CD4-positive, alpha-beta T cell treated with Interferon gamma for 1 hour (primary cell): ENCODE measurements around the gene TEX264.

Source experiments
- DNase-seq: peaks from one replicate; pipeline ENCODE4 v3.0.0-alpha.2; 2020

TEX264 gene

GRCh38 chr3:51675201-51675611 is 4.2 kb downstream of the TEX264 start:
- no peak for DNase-seq

- no peak for DNase-seq
Observed at GRCh38 chr3:51676102-51676640, 5.1 kb downstream of the TEX264 start.

GRCh38 chr3:51677358-51677757 is 6.3 kb downstream of the TEX264 start:
- DNase-seq, result no peak

DNA sequence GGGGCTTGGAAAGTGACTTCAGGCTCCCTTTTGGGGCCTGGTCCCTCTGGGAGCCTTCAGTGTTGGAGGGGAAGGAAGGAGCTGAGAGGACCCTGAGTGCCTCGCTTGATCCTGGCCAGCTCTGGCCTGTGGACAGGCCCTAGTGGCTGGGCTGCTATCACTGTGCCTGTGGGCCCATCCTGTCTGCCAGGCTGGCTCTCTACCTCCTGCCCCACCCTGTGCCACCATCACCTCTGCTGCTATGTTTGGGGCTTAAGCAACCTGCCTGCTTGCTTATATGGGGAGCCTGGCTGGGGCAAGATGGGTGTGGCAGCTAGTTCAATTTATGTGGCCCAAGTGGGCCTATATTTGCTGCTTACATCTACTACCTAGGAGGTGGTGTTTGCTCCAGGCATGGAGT is 7.1 kb downstream of the TEX264 start:
- DNase-seq, result no peak

DNA sequence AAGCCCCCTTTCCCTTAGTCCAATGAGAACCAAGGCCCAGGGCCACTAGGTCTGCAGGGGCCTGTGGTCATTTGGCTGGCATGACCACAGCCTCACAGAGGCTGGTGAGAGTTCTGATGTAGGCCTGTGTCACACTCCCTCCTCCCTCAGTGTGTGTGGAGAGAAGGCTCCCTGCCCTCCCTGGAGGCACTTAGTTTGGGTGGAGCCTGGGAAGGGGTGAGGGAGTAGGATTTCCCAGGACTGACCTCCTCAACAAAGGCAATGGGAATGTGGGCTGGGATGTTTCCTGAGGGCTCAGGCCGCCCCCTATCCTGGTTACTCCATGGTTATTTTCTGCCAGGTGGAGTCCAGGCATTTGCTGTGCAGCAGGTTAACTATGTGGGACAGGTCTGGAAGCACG is 7.6 kb downstream of the TEX264 start:
- no peak for DNase-seq

GRCh38 chr3:51679318-51679717 is 8.3 kb downstream of the TEX264 start:
- no peak for DNase-seq

DNA sequence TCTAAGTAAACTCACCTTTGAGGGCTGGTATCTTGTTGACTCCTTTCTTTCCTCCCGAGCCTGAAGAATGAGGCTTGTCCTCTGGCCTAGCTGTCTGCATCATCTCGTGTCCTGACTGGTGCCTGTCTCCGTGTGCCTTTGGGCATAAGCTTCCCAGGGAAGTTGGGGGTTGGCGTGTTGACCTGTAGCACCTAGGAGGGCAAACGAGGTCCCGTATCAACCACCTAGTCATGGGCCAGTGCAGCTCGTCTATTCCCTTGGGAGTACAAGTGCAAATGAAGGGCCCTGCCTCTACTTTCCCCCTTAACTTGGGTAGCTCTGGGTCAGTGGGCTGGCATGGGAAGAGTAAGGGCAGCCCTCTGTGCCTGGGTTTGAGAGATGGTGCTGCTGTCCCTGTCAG is 8.7 kb downstream of the TEX264 start:
- DNase-seq, result no peak

DNA sequence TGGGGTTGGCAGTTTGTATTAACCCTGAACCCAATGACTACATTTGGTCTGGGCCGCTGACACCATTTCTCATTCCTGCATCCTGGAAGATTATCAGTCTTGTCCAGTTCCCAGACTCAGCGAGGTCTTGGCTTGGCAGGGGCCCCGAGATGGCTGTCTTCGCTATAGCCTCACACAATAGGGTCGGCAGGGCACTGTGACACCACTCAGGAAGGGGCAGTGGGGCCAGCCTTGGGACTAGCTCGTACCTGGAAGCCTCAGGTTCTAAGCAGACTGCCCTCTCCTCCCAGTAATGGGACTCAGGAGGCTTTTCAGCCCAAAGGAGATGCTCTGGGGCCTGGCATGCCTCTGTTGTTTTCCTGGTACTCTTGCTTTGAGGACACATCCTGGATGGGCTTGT is 9.1 kb downstream of the TEX264 start:
- DNase-seq, result no peak

- no peak for DNase-seq
Observed at GRCh38 chr3:51680663-51681230, 9.7 kb downstream of the TEX264 start.

DNA sequence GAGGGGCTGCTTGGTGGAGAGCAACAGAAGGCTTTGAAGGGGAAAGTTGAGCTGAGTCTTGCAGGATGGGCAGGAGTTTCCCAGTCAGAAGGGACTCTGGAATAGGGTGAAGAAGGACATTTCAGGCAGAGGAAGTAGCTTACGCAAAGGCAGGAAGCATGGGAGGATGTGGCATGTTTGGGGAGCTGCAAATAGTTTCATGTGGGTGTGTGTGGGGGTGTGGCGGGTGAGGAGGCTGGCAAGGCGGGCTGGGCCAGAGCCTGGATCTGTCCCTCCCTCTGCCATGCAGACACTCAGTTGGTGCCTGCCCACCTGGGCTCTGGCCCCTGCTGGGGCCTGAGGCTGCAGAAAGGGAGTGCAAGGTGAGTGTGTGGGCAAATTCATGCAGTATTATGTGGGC is 10.4 kb downstream of the TEX264 start:
- DNase-seq, result peak; percentile 39

DNA sequence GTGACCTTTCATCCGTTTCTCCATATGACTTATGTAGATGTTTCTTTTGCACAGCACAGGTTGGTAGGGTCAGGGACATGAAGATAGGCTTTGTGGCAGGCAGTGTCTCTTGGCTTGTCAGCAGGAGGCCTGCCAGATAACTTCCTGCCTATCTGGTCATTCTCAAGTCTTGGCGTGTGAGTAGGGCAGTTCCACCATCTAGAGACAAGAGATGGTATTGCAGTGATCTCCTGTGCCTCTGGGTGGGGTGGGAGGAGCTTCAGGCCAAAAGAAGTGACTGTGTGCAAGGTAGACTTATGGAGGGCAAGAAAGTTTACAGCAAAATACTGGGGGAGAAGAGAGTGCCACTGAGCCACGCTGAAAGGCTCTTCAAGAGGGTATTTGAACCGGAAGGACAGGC is 11.0 kb downstream of the TEX264 start:
- DNase-seq, result peak; percentile 81

DNA sequence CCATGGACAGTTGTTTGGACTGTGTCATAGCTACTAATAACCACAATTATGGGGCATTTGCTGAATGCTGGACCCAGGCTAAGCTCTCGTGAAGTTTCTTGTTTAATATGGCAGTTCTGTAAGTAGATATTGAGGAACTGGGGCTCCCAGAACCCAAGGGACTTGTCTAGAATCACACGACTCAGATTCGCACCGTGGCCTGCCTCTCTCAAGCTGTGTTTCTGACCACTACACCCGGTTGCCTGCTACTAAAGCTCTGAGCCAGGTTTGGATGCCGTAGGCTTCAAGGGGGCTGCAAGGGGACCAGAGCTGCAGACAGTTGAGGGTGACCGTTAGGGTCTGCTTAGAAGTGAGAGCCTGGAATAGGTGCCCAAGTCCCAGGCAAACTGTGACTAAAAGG is 11.5 kb downstream of the TEX264 start:
- no peak for DNase-seq

DNA sequence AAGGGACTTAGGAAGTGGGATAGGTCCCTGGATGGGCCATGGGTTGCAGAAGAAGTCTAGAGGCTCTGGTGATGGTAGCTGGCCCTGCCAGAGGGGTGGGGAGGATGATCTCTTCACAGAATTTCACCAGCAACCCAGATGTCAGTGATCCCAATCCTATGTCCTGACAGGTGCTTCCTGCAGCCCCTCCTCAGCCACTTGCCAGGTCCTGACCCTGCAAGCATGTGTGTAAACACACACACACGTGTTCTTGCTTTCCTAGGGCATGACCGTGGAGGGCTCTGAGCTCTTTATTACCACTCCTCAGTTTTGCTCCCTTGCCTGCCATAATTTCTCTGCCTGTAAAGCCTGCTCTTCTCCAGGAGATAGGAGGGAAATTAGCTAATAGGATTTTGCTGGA is 12.5 kb downstream of the TEX264 start:
- DNase-seq, result no peak

- DNase-seq, result no peak
Observed at GRCh38 chr3:51684971-51685751, 14.1 kb downstream of the TEX264 start.

GRCh38 chr3:51686056-51686455 is 15.0 kb downstream of the TEX264 start:
- no peak for DNase-seq

GRCh38 chr3:51686512-51687215 is 15.6 kb downstream of the TEX264 start:
- DNase-seq, result peak; percentile 87

GRCh38 chr3:51687431-51688205 is 16.6 kb downstream of the TEX264 start:
- DNase-seq, result no peak

- DNase-seq, result no peak
Observed at GRCh38 chr3:51688206-51688600, 17.2 kb downstream of the TEX264 start.

DNA sequence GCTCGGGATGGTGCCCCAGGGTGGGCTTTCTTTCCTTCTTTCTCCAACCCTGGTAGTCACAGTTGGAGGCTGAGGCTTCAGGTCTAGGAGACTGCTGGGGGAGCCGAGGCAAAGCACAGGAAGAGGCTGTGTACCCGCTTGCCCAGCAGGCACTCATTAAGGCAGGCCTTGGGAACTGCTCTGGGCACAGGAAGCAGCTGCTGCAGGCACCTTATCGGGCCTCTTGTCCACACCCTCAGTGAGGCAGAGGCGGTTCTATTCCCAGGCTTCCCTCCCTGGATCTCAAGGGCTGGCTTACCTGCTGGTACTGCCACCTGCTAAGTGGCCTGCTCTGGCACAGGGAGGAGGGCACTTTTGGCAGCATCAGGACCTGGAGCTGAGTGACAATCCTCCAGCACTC is 20.0 kb downstream of the TEX264 start:
- no peak for DNase-seq

GRCh38 chr3:51691949-51692348 is 20.9 kb downstream of the TEX264 start:
- no peak for DNase-seq

DNA sequence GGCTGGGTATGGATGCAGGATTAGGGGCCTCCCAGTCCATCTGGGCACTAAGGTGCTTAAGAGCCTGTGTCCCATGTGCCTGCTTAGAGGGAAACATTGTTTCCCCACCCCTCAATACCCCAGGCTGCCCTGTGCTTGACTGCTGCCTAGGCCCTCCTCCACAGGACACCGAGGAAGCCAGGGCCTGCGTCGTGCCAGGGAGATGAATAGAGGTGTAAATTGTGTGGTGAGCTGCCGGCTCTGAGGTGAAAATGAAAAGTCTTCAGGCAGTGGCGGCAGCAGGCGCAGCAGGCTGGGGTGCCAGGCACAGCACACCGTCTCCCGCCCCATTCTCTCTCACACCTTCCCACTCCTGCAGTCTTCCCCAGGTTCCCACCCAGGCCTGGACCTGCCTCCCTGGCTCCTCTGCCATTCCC is 21.9 kb downstream of the TEX264 start:
- no peak for DNase-seq

DNA sequence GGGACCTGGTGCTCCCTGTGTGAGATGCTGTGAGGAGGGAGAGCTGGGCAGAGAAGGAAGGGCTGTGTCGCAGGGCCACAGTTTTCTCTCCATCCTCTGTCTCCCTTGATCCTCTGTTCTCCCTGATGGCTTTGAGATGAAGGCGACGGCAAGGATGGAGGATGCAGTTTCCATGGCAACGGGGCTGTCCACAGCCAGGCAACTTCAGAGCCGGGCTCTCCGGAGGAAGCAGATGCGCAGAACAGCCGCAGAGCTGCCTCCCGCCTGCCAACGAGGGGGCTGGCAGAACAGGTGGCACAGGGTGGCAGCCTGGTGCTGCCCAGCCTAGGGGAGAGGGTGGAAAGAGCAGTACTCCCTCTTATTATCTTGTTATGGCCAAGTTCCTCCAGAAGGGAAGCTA is 25.9 kb downstream of the TEX264 start:
- DNase-seq, result no peak

DNA sequence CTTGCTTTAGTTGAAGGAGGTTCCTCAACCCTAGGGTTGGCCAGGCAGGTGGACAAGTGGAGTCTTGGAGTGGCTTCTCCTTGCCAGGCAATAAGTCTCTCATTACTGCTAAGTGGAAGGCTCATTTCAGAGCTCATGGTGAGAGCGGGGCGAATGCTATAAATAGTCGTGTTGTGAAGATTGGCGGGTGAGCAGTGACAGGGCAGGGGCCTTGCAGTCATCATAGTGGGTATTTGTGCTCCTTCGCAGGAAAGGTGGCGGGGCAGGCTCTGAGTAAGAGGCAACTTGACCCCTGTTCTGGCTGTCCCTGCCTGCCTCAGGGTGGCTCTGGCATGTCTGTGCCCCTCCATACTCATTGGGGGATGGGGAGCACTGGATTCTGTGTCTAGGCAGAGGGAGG is 27.2 kb downstream of the TEX264 start:
- no peak for DNase-seq
